HG02840 (cell line): Measurements from ENCODE around the gene LACC1.

Source experiments
- ATAC-seq: cut with Tn5 transposase; IDR thresholded peaks from one replicate; pipeline ENCODE4 v1.9.1; 2021; ENCODE audit warnings: mild to moderate bottlenecking, moderate library complexity, moderate number of reproducible peaks; ENCODE audit not compliant: unreplicated experiment, low FRiP score

The LACC1 gene

GRCh38 chr13:43938449-43938848 is 58.7 kb downstream of the LACC1 start:
- ATAC-seq, result no peak

- ATAC-seq, result no peak
These were observed 59.4 kb downstream of the LACC1 start for GRCh38 chr13:43939086-43939485.

DNA sequence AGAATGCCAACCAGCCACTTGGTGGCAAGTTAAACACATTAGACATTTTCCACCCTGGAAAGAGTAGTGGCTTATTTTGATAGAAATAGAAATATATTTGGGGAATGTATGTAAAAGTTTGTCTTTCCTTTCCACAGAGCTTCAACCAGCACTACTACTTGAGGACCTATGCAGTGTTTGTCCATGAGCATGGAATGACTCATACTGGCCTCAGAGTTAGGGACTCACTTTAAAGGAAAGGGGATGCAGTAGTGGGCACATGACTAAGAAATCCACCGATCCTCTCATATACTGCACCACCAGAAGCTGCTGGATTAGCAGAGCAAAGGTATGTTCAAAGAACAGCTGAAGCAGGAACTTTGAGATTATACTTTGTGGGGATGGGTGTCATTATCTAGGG is 62.6 kb downstream of the LACC1 start:
- ATAC-seq, result no peak
